Measurements from ENCODE around the gene COL4A2.

The COL4A2 gene

DNA sequence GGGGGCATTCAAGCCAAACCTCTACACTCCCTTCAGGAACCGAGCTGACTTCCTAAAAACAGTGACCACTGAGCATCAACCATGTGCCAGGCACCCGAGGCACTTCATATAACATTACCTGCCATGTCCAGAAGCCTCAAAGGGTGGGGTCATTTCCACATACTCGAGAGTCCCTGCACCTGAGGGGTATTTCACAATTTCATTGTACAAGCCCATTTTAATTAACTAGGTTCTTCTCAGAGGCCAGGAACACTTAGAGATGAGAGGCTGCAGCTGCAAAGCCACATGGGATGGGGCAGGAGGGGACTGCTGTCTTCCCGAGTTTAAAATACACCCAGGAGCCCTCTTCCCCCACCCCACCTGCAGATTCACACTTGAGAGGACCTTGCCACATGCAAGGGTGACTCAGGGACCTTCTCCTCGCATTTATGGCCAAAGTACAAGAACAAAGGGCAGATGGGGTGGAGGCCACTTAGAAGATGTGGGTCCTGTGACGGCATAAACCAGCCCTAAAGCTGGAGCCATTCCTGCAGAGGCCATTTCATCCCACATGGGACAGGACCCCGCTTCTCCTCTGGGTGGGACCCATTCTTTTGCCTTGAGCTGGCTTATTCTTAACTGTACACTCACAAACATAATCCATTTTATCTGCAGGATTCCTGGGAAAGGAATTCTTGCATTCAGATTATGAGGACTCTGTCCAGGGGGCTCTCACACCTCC, 210.6 kb downstream of the COL4A2 start:
- H3K27ac Mint-ChIP-seq, result no peak overlapping the region
- H3K36me3 Mint-ChIP-seq, result peaks cover 19 to 33% of the 10 kb centered on the region in 2 donors
- ATAC-seq (replicated peaks) (no peak), DNase-seq (no peak)
- no peak overlapping the region for H3K4me3 Mint-ChIP-seq
- no peaks in the 10 kb centered on the region for H3K9me3 Mint-ChIP-seq
- peaks cover 7 to 8% of the 10 kb centered on the region in 2 donors for H3K27me3 Mint-ChIP-seq
- H3K4me1 Mint-ChIP-seq, result peaks cover 4 to 26% of the 10 kb centered on the region in 2 donors

DNA sequence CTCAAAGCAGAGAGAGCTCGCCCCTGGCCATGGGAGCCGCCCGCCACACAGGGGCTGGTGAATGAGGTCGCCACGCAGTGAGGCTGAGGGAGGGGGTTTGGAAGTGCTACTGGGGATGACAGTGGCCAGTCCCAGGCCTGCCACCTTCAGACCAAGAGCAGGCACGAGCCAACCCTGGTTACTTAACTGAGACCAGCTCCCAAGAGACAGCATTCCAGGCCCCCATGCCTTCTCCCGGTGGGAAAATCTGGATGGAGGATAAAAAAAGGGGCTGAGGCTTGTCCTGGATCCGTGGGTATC, 211.1 kb downstream of the COL4A2 start:
- no peak overlapping the region for H3K27ac Mint-ChIP-seq
- H3K4me1 Mint-ChIP-seq, result peaks cover 4 to 31% of the 10 kb centered on the region in 2 donors
- no peaks in the 10 kb centered on the region for H3K9me3 Mint-ChIP-seq
- H3K27me3 Mint-ChIP-seq, result peaks cover 7 to 8% of the 10 kb centered on the region in 2 donors
- ATAC-seq (replicated peaks) (no peak), DNase-seq (no peak)
- peaks cover 19 to 38% of the 10 kb centered on the region in 2 donors for H3K36me3 Mint-ChIP-seq
- H3K4me3 Mint-ChIP-seq, result no peak overlapping the region

DNA sequence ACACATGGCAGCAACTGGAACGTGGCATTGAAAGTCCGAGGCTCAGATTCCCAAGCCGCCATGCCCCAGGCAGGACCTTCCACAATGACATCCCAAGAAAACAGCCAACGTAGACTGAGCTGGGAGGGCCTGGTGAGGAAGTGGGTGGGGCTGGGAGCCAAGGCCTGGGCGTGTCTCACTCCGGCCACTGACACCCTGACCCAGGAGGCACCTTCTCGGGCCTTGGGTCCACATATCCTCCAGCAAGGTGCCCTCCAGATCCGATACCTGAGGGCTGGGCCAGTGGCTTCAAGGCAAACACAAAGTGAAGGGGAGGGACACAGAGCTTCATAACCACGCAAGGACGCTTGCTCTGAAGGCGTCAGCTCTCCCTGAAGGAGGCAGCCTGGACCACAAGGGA, 211.5 kb downstream of the COL4A2 start:
- Mint-ChIP-seq H3K36me3 (peaks cover 21 to 42% of the 10 kb centered on the region in 2 donors), H3K4me1 (peaks cover 4 to 35% of the 10 kb centered on the region in 2 donors), H3K9me3 (no peaks in the 10 kb centered on the region), H3K4me3 (no peak overlapping the region), H3K27ac (no peak overlapping the region), H3K27me3 (peaks cover 7 to 8% of the 10 kb centered on the region in 2 donors)
- no peak for DNase-seq
- no peak for ATAC-seq (replicated peaks)

DNA sequence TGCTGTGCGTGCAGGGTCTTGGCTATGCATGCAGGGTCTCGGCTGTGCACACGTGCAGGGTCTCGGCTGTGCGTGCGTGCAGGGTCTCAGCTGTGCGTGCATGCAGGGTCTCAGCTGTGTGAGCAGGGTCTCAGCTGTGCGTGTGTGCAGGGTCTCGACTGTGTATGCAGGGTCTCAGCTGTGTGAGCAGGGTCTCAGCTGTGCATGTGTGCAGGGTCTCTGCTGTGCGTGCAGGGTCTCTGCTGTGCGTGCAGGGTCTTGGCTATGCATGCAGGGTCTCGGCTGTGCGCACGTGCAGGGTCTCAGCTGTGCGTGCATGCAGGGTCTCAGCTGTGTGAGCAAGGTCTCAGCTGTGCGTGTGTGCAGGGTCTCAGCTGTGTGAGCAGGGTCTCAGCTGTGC, 212.0 kb downstream of the COL4A2 start:
- H3K4me1 Mint-ChIP-seq, result peaks cover 5 to 40% of the 10 kb centered on the region in 2 donors
- DNase-seq, result no peak
- no peak overlapping the region for H3K4me3 Mint-ChIP-seq
- peaks cover 24 to 47% of the 10 kb centered on the region in 2 donors for H3K36me3 Mint-ChIP-seq
- no peak for ATAC-seq (replicated peaks)
- H3K27me3 Mint-ChIP-seq, result peaks cover 7 to 8% of the 10 kb centered on the region in 2 donors
- no peaks in the 10 kb centered on the region for H3K9me3 Mint-ChIP-seq
- H3K27ac Mint-ChIP-seq, result no peak overlapping the region

DNA sequence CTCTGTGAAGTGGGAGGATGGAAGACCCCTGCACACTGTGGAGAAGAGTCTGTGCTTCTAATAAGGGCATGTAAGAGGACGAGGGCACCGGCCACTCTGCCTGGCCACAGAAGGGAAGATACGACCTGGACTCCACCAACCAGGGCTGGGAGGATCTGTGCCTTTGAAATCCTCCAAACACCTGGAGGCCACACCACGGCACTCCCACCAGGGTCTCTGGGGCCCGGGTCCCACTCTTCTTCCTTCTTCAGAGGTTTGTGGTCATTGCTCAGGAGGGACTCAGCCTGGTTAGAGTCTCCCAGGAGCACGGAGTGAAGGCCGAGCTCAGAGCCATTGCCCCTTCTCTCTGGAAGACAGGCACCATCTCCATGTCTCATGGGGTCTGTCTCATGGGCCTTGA, 212.4 kb downstream of the COL4A2 start:
- no peak overlapping the region for H3K4me3 Mint-ChIP-seq
- H3K27me3 Mint-ChIP-seq, result peaks cover 7 to 8% of the 10 kb centered on the region in 2 donors

GRCh38 chr13:110520431-110521295, 213.6 kb downstream of the COL4A2 start:
- H3K4me1 Mint-ChIP-seq, result peaks cover 21 to 56% of the 10 kb centered on the region in 2 donors
- no peak for DNase-seq

More for the DNA sequence above, 212.4 kb downstream of the COL4A2 start:
- peaks cover 9 to 44% of the 10 kb centered on the region in 2 donors for H3K4me1 Mint-ChIP-seq
- H3K36me3 Mint-ChIP-seq, result peaks cover 24 to 44% of the 10 kb centered on the region in 2 donors
- H3K9me3 Mint-ChIP-seq, result no peaks in the 10 kb centered on the region
- H3K27ac Mint-ChIP-seq, result no peak overlapping the region
- ATAC-seq (replicated peaks) (no peak), DNase-seq (no peak)

GRCh38 chr13:110521296-110521680, 214.2 kb downstream of the COL4A2 start:
- Mint-ChIP-seq H3K27ac (no peak overlapping the region), H3K4me3 (no peak overlapping the region), H3K27me3 (peaks cover 8 to 14% of the 10 kb centered on the region in 2 donors), H3K4me1 (peaks cover 25 to 62% of the 10 kb centered on the region in 2 donors), H3K9me3 (no peaks in the 10 kb centered on the region), H3K36me3 (peaks cover 30 to 52% of the 10 kb centered on the region in 2 donors)
- DNase-seq (no peak), ATAC-seq (replicated peaks) (no peak)

More at GRCh38 chr13:110520431-110521295, 213.6 kb downstream of the COL4A2 start:
- Mint-ChIP-seq H3K27me3 (peaks cover 8 to 13% of the 10 kb centered on the region in 2 donors), H3K4me3 (no peak overlapping the region), H3K27ac (no peak overlapping the region), H3K36me3 (peaks cover 30 to 50% of the 10 kb centered on the region in 2 donors), H3K9me3 (no peaks in the 10 kb centered on the region)
- ATAC-seq (replicated peaks), result no peak

- no peak overlapping the region for H3K27ac Mint-ChIP-seq
- no peaks in the 10 kb centered on the region for H3K9me3 Mint-ChIP-seq
- H3K4me1 Mint-ChIP-seq, result peaks cover 29 to 63% of the 10 kb centered on the region in 2 donors
- no peak overlapping the region for H3K4me3 Mint-ChIP-seq
- DNase-seq (no peak), ATAC-seq (replicated peaks) (peak in 1 of 2 donors; percentile 33)
- H3K36me3 Mint-ChIP-seq, result peaks cover 30 to 56% of the 10 kb centered on the region in 2 donors
- peaks cover 8 to 14% of the 10 kb centered on the region in 2 donors for H3K27me3 Mint-ChIP-seq
Measured at GRCh38 chr13:110521946-110522345, 214.9 kb downstream of the COL4A2 start.

DNA sequence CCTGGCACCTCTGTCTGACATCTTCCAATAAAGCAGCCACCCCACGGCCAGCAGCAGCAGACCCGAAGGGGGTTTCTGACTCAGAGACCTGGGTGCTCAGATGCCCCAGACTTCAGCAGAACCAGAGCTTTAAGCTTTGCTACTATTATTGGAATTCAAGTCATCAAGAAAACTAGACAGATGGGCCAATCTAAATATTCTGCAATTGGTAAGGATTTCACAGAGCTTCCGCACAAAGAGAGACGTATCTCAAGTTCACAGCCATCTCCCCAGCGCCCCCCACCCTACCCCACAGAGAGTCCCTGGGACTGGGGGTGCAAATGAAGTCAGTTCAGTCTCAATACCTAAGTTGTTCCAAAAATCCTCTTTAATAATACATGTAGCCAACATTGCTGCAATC, 215.6 kb downstream of the COL4A2 start:
- H3K4me1 Mint-ChIP-seq, result peaks cover 26 to 63% of the 10 kb centered on the region in 2 donors
- peak overlapping the region in 1 of 2 donors; percentile 51 for H3K4me3 Mint-ChIP-seq
- H3K9me3 Mint-ChIP-seq, result no peaks in the 10 kb centered on the region
- H3K27ac Mint-ChIP-seq, result no peak overlapping the region
- H3K36me3 Mint-ChIP-seq, result peaks cover 30 to 56% of the 10 kb centered on the region in 2 donors
- peaks cover 4 to 14% of the 10 kb centered on the region in 2 donors for H3K27me3 Mint-ChIP-seq
- DNase-seq, result no peak
- ATAC-seq (replicated peaks), result no peak

GRCh38 chr13:110523180-110523579, 216.1 kb downstream of the COL4A2 start:
- Mint-ChIP-seq H3K27ac (no peak overlapping the region), H3K4me1 (peaks cover 26 to 63% of the 10 kb centered on the region in 2 donors), H3K9me3 (no peaks in the 10 kb centered on the region), H3K4me3 (no peak overlapping the region), H3K36me3 (peaks cover 30 to 56% of the 10 kb centered on the region in 2 donors), H3K27me3 (peaks cover 4 to 14% of the 10 kb centered on the region in 2 donors)
- DNase-seq, result no peak
- no peak for ATAC-seq (replicated peaks)

GRCh38 chr13:110523838-110524540, 216.9 kb downstream of the COL4A2 start:
- Mint-ChIP-seq H3K4me3 (peak overlapping the region in 1 of 2 donors; percentile 70), H3K27ac (no peak overlapping the region), H3K36me3 (peaks cover 27 to 52% of the 10 kb centered on the region in 2 donors), H3K4me1 (peaks cover 26 to 63% of the 10 kb centered on the region in 2 donors), H3K9me3 (no peaks in the 10 kb centered on the region), H3K27me3 (peaks cover 4 to 14% of the 10 kb centered on the region in 2 donors)
- DNase-seq (no peak), ATAC-seq (replicated peaks) (no peak)

DNA sequence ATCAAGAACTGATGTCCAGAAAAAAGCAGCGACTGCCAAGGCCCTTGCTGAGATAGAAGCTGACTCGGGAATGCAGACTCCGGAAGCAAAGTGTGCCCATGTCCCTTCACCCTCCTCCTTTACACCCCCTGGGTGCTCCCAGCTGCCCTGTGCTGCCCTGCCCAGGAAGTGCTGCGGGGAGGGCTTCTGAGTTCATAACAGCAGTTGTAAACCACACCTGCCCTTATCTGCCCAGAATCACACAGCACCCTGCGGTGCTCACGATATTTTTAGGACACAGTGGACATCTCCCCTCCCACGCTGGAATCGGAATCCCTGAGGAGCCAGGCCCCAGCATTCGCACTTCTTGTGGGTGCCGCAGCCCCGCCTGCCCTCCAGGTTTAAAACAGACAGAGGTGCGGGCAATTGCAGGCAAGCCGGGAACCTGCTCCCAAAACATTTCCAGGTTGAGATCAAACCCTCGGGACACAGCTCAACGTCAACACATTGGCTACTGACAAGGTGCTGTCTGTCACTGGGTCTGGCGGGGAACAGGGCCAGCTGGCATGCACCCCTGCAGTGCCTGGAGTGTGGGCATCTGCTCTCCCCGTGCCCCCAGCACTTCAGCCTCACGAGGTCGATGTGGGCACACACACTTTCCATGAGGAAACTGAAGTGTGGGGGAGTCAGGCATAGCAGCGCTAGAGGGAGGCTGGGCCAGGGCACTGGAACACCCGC, 217.6 kb downstream of the COL4A2 start:
- Mint-ChIP-seq H3K36me3 (peaks cover 22 to 46% of the 10 kb centered on the region in 2 donors), H3K9me3 (no peaks in the 10 kb centered on the region), H3K4me1 (peaks cover 26 to 61% of the 10 kb centered on the region in 2 donors), H3K27ac (peak overlapping the region; percentile 2), H3K27me3 (peaks cover 3 to 14% of the 10 kb centered on the region in 2 donors), H3K4me3 (peak overlapping the region in 1 of 2 donors; percentile 70)
- no peak for DNase-seq
- peak; percentile 41 to 52 for ATAC-seq (replicated peaks)
